ENCODE data around the gene UVSSA. TPM values are rescaled to one million over a fixed set of nuclear protein-coding genes. Genes with fewer than 3 reads are reported as not detected.

Gene UVSSA
- total and polyA plus RNA-seq, 9 of the 15 experiments (the other 6 are each of a cell fraction or from before 2014, with no cell fraction given) = 0.21 to 14.6 (median 3.3) TPM

DNA sequence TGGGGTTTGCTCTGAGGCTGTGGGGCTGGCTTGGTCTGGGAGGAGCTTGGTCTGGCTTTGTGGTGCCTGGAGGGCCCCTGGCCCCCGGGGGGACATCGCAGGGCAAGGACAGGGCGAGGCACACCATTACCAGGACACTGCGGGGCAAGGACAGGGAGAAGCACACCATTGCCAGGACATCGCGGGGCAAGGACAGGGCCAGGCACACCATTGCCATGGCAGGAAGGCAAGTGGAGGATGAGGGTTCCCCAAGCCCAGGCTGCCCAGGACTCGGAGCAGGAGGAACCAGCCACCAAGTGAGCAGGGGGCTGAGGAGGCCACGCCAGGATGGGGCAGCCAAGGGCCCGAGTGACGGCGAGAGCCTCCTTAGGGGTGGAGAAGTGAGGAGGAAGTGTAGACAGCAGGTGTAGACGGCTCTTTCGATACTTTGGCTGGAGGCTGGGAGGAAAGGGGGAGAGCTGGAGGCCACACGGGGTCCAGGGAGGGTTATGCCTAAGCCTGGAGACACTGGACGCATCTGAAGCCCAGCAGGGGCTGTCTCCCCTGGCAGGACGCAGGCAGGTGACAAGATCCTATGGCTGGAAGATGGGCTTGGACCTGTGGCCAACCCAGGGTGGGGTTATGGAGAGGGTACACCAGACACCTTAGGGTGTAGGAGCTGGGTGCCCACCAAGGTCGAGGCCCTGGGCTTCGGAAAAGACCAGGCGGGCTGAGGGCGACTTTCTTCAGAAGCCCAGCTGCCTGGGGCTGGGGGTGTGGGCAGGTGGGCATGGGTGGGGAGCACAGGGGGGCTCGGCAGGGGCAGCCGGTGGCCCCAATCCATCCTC lies 51.9 kb downstream of the UVSSA start (continued):
- no peak for TF ChIP-seq PHTF2 (CRISPR knock-in tag; IDR thresholded peaks at IDR 0.05)
- no peak for TF ChIP-seq ZBTB1 (CRISPR knock-in tag; IDR thresholded peaks at IDR 0.05; ENCODE audit: borderline replicate concordance, low read depth)

DNA sequence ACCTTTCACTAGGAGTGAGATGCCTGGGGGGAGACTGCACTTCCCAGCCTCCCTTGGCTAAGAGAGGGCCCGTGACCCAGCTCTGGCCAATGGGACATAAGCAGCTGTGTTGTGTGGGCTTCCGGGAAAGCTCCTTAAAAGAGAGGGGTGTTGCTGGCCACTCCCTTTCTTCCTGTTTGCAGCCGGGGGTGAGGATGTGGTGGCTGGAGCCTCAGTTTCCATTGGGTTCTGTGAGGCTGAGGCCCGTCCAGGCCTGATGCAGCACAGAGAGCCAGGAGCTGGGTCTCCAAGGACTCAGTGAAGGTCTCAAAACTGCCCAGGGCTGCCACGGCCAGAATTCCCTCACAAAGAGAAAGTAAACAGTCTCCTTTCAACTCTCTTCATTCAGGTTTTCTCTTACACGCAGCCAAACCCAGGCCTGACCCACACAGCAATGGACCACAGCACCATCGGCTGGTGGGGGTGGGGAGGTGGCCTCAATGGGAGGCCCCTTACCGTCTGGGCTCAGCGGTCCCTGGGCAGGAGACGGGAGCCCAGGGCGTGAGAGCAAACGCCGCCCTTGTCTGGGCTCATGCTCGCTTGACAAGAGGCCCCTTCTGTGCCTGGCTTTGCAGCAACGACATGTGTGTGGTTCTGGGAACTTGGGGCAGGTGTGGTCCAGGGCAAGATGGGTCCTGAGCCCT lies 52.6 kb downstream of the UVSSA start:
- Histone ChIP-seq H4K20me1 (replicated peaks; ENCODE audit: control insufficient read depth, insufficient read depth, low read length) (no peaks in the 10 kb centered on the region), H3K9me1 (ENCODE audit: control insufficient read depth, insufficient read depth, low read length) (no peaks in the 10 kb centered on the region), H3K9me3 (replicated peaks; ENCODE audit: control insufficient read depth, insufficient read depth, low read depth, low read length) (no peaks in the 10 kb centered on the region), H3K36me3 (ENCODE audit: control insufficient read depth, insufficient read depth, low read length) (no peaks in the 10 kb centered on the region), H3K9ac (ENCODE audit: insufficient read depth in 1 of 2, low read depth in 2 of 2, low read length in 2 of 2) (peak overlapping the region in 1 of 2 experiments; percentile 14; a peak in 1 of 4 replicates), H3K27me3 (ENCODE audit: control insufficient read depth in 2 of 2, insufficient read depth in 2 of 2, low read length in 2 of 2) (peaks cover 12 to 45% of the 10 kb centered on the region in 2 experiments; a peak in 3 of 5 replicates), H3K4me1 (replicated peaks in 1 of 2; ENCODE audit: control insufficient read depth in 2 of 2, insufficient read depth in 2 of 2, low read length in 2 of 2) (peaks cover 3 to 36% of the 10 kb centered on the region in 2 experiments; a peak in 3 of 5 replicates), H3K27ac (ENCODE audit: extremely low read depth, low read depth, low read length) (no peak overlapping the region), H3K4me3 (no peak overlapping the region; the same call in 1 of the 2 replicates), H2AFZ (ENCODE audit: low read depth, low read length) (0 out of 2 replicates have a peak overlapping the region, but pooled peaks have one; percentile 39), H3K79me2 (ENCODE audit: control insufficient read depth, insufficient read depth, low read length) (no peaks in the 10 kb centered on the region), H3K4me2 (ENCODE audit: insufficient read depth, low read length) (peak overlapping the region; percentile 25)
- no TSS peak for BruUV-seq (replicated peaks)
- TF ChIP-seq ZNF830 (CRISPR knock-in tag; IDR thresholded peaks at IDR 0.05) = no peak
- TF ChIP-seq, protein P1, sequence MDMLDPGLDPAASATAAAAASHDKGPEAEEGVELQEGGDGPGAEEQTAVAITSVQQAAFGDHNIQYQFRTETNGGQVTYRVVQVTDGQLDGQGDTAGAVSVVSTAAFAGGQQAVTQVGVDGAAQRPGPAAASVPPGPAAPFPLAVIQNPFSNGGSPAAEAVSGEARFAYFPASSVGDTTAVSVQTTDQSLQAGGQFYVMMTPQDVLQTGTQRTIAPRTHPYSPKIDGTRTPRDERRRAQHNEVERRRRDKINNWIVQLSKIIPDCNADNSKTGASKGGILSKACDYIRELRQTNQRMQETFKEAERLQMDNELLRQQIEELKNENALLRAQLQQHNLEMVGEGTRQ (CRISPR knock-in tag; IDR thresholded peaks at IDR 0.05) = peak; percentile 37; the same call in 1 of the 2 replicates
- ATAC-seq = peak; percentile 80
- ChIA-PET CTCF (ENCODE audit: low intra/inter-chr PET ratio) (no interaction called here), POLR2A (interaction anchor here (1.1 kb wide), 1 partner anchor 41 kb away, joined by 3 read pairs; no protein-coding TSS in a partner anchor)
- WGBS (ENCODE audit: insufficient coverage, low coverage, missing lambda C conversion rate) = 5% methylated on average over 14 of the region's 15 CpGs
- FAIRE-seq = no peak
- in situ Hi-C loops (cut with MboI) (no loop called here), intact Hi-C loops (cut with micrococcal nuclease) (no loop called here)
- DNase-seq (ENCODE audit: extremely low read depth in 1 of 4, low spot score in 3 of 4) = peak in 3 of 4 experiments; percentile 36 to 53 (median 42)

Measured in K562 (cell line).